SK-N-SH treated with all-trans-retinoic acid at 6 μM for 48 hours (cell line): ENCODE results near the gene ZNF76.

ENCODE experiments used
- ATAC-seq: fragments of 200-7000 bp; cut with Tn5 transposase; 3 replicates; pipeline ENCODE4 v1.9.1; 2020; ENCODE audit warnings: mild to moderate bottlenecking, moderate library complexity
- ARNTL ChIP-seq: fragments of 450-650 bp; formaldehyde crosslinking; IDR thresholded peaks from 2 replicates; pipeline ENCODE4 v1.5.0; 2020; ENCODE audit warnings: low read depth, mild to moderate bottlenecking, moderate library complexity, borderline replicate concordance
- BACH2 ChIP-seq: fragments of 250-450 bp; sonication (Bioruptor Pico); IDR thresholded peaks from 2 replicates; pipeline ENCODE4 v1.9.0; 2021; ENCODE audit warnings: mild to moderate bottlenecking, borderline replicate concordance
- CSDC2 ChIP-seq: fragments of 250-450 bp; sonication (Bioruptor Pico); IDR thresholded peaks from 2 replicates; pipeline ENCODE4 v1.5.0; 2020; ENCODE audit warnings: mild to moderate bottlenecking, moderate library complexity
- CSRNP3 ChIP-seq: fragments of 250-450 bp; sonication (Bioruptor Pico); IDR thresholded peaks from 2 replicates; pipeline ENCODE4 v1.5.1; 2021; ENCODE audit warnings: mild to moderate bottlenecking, moderate library complexity
- ESRRG ChIP-seq: fragments of 250-450 bp; sonication (Bioruptor Pico); IDR thresholded peaks from 2 replicates; pipeline ENCODE4 v1.6.1; 2021; ENCODE audit warnings: mild to moderate bottlenecking
- GLIS3 ChIP-seq: fragments of 250-450 bp; sonication (Bioruptor Pico); IDR thresholded peaks from 2 replicates; pipeline ENCODE4 v1.5.0; 2020; ENCODE audit warnings: mild to moderate bottlenecking, moderate library complexity
- ISL1 ChIP-seq: fragments of 250-450 bp; sonication (Bioruptor Pico); IDR thresholded peaks from 2 replicates; pipeline ENCODE4 v2.1.2; 2022; ENCODE audit warnings: mild to moderate bottlenecking, moderate library complexity
- PPARA ChIP-seq: fragments of 250-450 bp; sonication (Bioruptor Pico); IDR thresholded peaks from 2 replicates; pipeline ENCODE4 v1.5.0; 2020; ENCODE audit warnings: mild to moderate bottlenecking, borderline replicate concordance
- RARB ChIP-seq: fragments of 250-450 bp; sonication (Bioruptor Pico); IDR thresholded peaks from 2 replicates; pipeline ENCODE4 v1.8.0; 2021; ENCODE audit warnings: mild to moderate bottlenecking, moderate library complexity
- SNAI2 ChIP-seq: fragments of 250-450 bp; sonication (Bioruptor Pico); IDR thresholded peaks from 2 replicates; pipeline ENCODE4 v1.5.0; 2020; ENCODE audit warnings: mild to moderate bottlenecking, moderate library complexity
- ZC3H10 ChIP-seq: fragments of 250-450 bp; sonication (Bioruptor Pico); IDR thresholded peaks from 2 replicates; pipeline ENCODE4 v1.5.1; 2021; ENCODE audit warnings: mild to moderate bottlenecking, moderate library complexity
- ZFP3 ChIP-seq: fragments of 250-450 bp; sonication (Bioruptor Pico); IDR thresholded peaks from 2 replicates; pipeline ENCODE4 v1.5.0; 2020; ENCODE audit warnings: mild to moderate bottlenecking, moderate library complexity
- ZNF565 ChIP-seq: fragments of 450-650 bp; formaldehyde crosslinking; conservative IDR thresholded peaks from 2 replicates; pipeline ENCODE4 v1.5.0; 2020; ENCODE audit warnings: low read depth, mild to moderate bottlenecking, moderate library complexity
- ZNF70 ChIP-seq: fragments of 450-650 bp; formaldehyde crosslinking; IDR thresholded peaks from 2 replicates; pipeline ENCODE4 v1.5.0; 2020; ENCODE audit warnings: mild to moderate bottlenecking, moderate library complexity
- ZNF8 ChIP-seq: fragments of 450-650 bp; formaldehyde crosslinking; IDR thresholded peaks from 2 replicates; pipeline ENCODE4 v1.5.0; 2020; ENCODE audit warnings: mild to moderate bottlenecking, moderate library complexity
- TF ChIP-seq, protein P1 (sequence below): fragments of 250-450 bp; sonication (Bioruptor Pico); IDR thresholded peaks from 2 replicates; pipeline ENCODE4 v1.5.1; 2020; ENCODE audit warnings: low read depth, mild to moderate bottlenecking, moderate library complexity
- TF ChIP-seq, protein P2 (sequence below): fragments of 250-450 bp; sonication (Bioruptor Pico); IDR thresholded peaks from 2 replicates; pipeline ENCODE4 v1.8.0; 2020; ENCODE audit warnings: mild to moderate bottlenecking, moderate library complexity, borderline replicate concordance
- TF ChIP-seq, protein P3 (sequence below): fragments of 250-450 bp; sonication (Bioruptor Pico); IDR thresholded peaks from 2 replicates; pipeline ENCODE4 v1.8.0; 2021; ENCODE audit warnings: low read depth, mild to moderate bottlenecking, moderate library complexity, borderline replicate concordance
- TF ChIP-seq, protein P4 (sequence below): fragments of 250-450 bp; sonication (Bioruptor Pico); IDR thresholded peaks from 2 replicates; pipeline ENCODE4 v1.5.0; 2020; ENCODE audit warnings: mild to moderate bottlenecking, moderate library complexity

ZNF76 gene

DNA sequence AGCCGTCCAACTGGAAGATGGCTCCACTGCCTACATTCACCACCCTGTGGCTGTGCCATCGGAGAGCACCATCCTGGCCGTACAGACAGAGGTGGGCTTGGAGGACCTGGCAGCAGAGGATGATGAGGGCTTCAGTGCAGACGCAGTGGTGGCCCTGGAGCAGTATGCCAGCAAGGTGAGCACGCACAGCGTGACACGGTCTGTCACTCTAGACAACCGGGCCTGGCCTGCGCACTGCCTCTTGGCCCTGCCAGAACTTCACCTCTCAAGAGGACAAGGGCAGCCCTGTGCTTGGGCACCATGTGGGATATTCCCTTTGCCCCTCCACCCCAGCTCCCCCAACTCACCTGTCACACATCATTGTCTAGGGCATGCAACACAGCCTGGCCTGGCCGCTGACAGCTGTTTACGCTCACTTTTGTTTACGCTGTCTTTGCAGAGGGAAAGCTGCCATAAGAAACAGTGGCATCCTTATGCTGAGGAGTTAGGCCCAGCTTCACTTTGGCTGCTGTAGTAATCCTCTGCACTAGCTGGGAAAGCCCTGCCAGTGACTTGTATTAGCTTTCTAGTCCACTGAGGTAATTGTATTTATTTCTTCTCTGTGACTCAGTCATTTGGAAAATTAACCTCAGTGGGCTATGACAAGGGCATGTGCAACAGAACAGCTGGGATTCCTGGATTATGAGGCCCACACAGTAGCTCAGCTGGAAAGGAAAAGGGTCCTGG is 28.3 kb downstream of the ZNF76 start:
- ATAC-seq, result no peak

DNA sequence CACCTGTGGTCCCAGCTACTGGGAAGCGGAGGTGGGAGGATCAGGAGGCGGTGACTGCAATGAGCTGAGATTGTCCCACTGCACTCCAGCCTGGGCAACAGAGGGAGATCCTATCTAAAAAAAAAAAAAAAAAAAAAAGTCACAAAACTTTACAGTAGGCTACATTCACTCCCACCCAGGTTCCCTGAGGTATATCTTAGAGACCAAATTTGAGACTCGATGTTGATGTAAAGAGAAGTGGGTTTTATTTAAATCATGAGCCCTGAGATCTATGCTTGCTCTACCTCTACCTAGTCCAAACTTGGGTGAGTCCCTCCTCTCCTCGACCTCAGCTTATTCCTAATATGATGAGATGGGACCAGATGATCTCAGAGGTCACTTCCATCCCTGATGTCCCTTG is 29.3 kb downstream of the ZNF76 start:
- ATAC-seq, result no peak
- TF ChIP-seq CSRNP3 (CRISPR knock-in tag) (no peak), ZNF8 (CRISPR knock-in tag) (no peak), CSDC2 (CRISPR knock-in tag) (no peak), RARB (CRISPR knock-in tag) (no peak)
- TF ChIP-seq, all 23 proteins: peak for 0

More for the DNA sequence above, 28.3 kb downstream of the ZNF76 start:
- TF ChIP-seq CSDC2 (CRISPR knock-in tag), result no peak
- TF ChIP-seq, protein P1, sequence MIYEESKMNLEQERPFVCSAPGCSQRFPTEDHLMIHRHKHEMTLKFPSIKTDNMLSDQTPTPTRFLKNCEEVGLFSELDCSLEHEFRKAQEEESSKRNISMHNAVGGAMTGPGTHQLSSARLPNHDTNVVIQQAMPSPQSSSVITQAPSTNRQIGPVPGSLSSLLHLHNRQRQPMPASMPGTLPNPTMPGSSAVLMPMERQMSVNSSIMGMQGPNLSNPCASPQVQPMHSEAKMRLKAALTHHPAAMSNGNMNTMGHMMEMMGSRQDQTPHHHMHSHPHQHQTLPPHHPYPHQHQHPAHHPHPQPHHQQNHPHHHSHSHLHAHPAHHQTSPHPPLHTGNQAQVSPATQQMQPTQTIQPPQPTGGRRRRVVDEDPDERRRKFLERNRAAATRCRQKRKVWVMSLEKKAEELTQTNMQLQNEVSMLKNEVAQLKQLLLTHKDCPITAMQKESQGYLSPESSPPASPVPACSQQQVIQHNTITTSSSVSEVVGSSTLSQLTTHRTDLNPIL (CRISPR knock-in tag), result no peak
- TF ChIP-seq, protein P2, sequence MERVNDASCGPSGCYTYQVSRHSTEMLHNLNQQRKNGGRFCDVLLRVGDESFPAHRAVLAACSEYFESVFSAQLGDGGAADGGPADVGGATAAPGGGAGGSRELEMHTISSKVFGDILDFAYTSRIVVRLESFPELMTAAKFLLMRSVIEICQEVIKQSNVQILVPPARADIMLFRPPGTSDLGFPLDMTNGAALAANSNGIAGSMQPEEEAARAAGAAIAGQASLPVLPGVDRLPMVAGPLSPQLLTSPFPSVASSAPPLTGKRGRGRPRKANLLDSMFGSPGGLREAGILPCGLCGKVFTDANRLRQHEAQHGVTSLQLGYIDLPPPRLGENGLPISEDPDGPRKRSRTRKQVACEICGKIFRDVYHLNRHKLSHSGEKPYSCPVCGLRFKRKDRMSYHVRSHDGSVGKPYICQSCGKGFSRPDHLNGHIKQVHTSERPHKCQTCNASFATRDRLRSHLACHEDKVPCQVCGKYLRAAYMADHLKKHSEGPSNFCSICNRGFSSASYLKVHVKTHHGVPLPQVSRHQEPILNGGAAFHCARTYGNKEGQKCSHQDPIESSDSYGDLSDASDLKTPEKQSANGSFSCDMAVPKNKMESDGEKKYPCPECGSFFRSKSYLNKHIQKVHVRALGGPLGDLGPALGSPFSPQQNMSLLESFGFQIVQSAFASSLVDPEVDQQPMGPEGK (CRISPR knock-in tag), result no peak
- TF ChIP-seq GLIS3 (CRISPR knock-in tag), result no peak
- TF ChIP-seq ZC3H10 (CRISPR knock-in tag), result no peak
- TF ChIP-seq CSRNP3 (CRISPR knock-in tag), result no peak
- TF ChIP-seq, protein P3, sequence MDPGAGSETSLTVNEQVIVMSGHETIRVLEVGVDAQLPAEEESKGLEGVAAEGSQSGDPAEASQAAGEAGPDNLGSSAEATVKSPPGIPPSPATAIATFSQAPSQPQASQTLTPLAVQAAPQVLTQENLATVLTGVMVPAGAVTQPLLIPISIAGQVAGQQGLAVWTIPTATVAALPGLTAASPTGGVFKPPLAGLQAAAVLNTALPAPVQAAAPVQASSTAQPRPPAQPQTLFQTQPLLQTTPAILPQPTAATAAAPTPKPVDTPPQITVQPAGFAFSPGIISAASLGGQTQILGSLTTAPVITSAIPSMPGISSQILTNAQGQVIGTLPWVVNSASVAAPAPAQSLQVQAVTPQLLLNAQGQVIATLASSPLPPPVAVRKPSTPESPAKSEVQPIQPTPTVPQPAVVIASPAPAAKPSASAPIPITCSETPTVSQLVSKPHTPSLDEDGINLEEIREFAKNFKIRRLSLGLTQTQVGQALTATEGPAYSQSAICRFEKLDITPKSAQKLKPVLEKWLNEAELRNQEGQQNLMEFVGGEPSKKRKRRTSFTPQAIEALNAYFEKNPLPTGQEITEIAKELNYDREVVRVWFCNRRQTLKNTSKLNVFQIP, result no peak
- TF ChIP-seq ESRRG (CRISPR knock-in tag), result no peak
- TF ChIP-seq ZFP3 (CRISPR knock-in tag), result no peak
- no peak for TF ChIP-seq PPARA (CRISPR knock-in tag)
- TF ChIP-seq RARB (CRISPR knock-in tag), result no peak
- TF ChIP-seq ZNF565, result no peak
- TF ChIP-seq ARNTL (CRISPR knock-in tag), result no peak
- no peak for TF ChIP-seq ZNF8 (CRISPR knock-in tag)
- no peak for TF ChIP-seq ISL1 (CRISPR knock-in tag)
- TF ChIP-seq SNAI2, result no peak
- TF ChIP-seq ZNF70, result no peak
- TF ChIP-seq, protein P4, sequence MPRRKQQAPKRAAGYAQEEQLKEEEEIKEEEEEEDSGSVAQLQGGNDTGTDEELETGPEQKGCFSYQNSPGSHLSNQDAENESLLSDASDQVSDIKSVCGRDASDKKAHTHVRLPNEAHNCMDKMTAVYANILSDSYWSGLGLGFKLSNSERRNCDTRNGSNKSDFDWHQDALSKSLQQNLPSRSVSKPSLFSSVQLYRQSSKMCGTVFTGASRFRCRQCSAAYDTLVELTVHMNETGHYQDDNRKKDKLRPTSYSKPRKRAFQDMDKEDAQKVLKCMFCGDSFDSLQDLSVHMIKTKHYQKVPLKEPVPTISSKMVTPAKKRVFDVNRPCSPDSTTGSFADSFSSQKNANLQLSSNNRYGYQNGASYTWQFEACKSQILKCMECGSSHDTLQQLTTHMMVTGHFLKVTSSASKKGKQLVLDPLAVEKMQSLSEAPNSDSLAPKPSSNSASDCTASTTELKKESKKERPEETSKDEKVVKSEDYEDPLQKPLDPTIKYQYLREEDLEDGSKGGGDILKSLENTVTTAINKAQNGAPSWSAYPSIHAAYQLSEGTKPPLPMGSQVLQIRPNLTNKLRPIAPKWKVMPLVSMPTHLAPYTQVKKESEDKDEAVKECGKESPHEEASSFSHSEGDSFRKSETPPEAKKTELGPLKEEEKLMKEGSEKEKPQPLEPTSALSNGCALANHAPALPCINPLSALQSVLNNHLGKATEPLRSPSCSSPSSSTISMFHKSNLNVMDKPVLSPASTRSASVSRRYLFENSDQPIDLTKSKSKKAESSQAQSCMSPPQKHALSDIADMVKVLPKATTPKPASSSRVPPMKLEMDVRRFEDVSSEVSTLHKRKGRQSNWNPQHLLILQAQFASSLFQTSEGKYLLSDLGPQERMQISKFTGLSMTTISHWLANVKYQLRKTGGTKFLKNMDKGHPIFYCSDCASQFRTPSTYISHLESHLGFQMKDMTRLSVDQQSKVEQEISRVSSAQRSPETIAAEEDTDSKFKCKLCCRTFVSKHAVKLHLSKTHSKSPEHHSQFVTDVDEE (CRISPR knock-in tag), result no peak

GRCh38 chr6:35291491-35291890 is 32.0 kb downstream of the ZNF76 start:
- no peak for ATAC-seq
- TF ChIP-seq, protein P4 (CRISPR knock-in tag), result no peak
- TF ChIP-seq BACH2 (no peak), CSDC2 (CRISPR knock-in tag) (no peak), PPARA (CRISPR knock-in tag) (no peak), ESRRG (CRISPR knock-in tag) (no peak), ZC3H10 (CRISPR knock-in tag) (no peak), GLIS3 (CRISPR knock-in tag) (no peak), ISL1 (CRISPR knock-in tag) (no peak)
- TF ChIP-seq, protein P1 (CRISPR knock-in tag), result no peak
